B cell (primary cell): Measurements from ENCODE around the gene SERPINA9.

Source experiments
- CTCF ChIP-seq: fragments of 200-600 bp; IDR thresholded peaks from one replicate; pipeline ENCODE4 v1.8.0; 2022; ENCODE audit warnings: antibody characterized with exemption, mild to moderate bottlenecking
- EZH2 ChIP-seq: IDR thresholded peaks from 2 replicates; pipeline ENCODE4 v1.6.1; 2012; ENCODE audit warnings: borderline replicate concordance, low read depth, mild to moderate bottlenecking, moderate library complexity, low read length; ENCODE audit not compliant: insufficient read depth, poor library complexity, severe bottlenecking

DNA sequence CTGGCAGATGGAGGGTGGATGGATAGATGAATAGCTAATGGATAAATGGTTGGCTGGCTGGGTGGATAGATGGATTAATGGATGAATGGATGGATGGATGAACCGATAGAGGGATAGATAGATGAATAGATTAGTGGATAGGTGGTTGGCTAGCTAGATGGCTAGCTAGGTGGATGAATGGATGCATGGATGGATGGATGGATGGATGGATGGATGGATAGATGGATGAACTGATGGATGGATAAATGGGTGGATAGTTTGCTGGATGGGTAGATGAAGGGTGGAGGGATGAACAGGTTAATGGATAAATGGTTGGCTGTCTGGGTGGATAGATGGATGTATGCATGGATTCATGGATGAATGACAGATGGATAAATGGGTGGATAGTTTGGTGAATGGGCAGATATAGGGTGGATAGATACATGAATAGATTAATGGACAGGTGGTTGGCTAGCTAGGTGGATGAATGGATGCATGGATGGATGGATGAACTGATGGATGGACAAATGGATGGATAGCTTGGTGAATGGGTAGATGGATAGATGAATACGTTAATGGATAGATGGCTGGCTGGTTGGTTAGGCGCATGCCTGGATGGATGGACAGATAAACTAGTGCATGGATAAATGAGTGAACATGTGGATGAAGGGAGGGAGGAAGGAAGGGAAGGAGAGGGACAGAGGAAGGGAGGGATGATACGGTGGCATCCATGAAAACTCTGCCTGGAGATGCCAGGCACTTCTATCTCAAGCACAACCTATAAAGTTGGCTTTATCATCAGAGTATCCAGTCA is 8.1 kb downstream of the SERPINA9 start:
- TF ChIP-seq CTCF = no peak
- TF ChIP-seq EZH2 = no peak
